ENCODE measurements around the gene EIF4ENIF1.
A peak's percentile ranks its signal among the peaks of the same experiment; 100 is the strongest.

Gene EIF4ENIF1

GRCh38 chr22:31501738-31502137 is 12.1 kb upstream of the EIF4ENIF1 start:
- Histone ChIP-seq H4K20me1 (ENCODE audit: insufficient read depth, low read length) (no peaks in the 10 kb centered on the region), H3K4me2 (ENCODE audit: low read depth, low read length) (no peak overlapping the region), H3F3A (ENCODE audit: insufficient read depth, low read length) (peaks cover 7% of the 10 kb centered on the region; the same call in 1 of the 2 replicates), H3K36me3 (replicated peaks; ENCODE audit: insufficient read depth, low read length) (no peaks in the 10 kb centered on the region), H3K4me3 (ENCODE audit: low read length) (no peak overlapping the region), H3K27me3 (replicated peaks; ENCODE audit: insufficient read depth, low read length) (no peaks in the 10 kb centered on the region), H2AFZ (ENCODE audit: low read length) (no peak overlapping the region), H3K27ac (ENCODE audit: low read length) (no peak overlapping the region), H3K9ac (ENCODE audit: low read length) (no peak overlapping the region), H3K4me1 (ENCODE audit: low read length) (peaks cover 6% of the 10 kb centered on the region), H3K79me2 (ENCODE audit: low read length) (peaks cover 68% of the 10 kb centered on the region), H3K9me2 (replicated peaks; ENCODE audit: insufficient read depth, low read length) (no peaks in the 10 kb centered on the region), H3K9me3 (replicated peaks; ENCODE audit: insufficient read depth, low read length) (no peaks in the 10 kb centered on the region)
- no peak for TF ChIP-seq EZH2 (optimal IDR thresholded peaks at IDR 0.05; ENCODE audit: low read depth, low read length)
- TF ChIP-seq EZH2phosphoT487 (IDR thresholded peaks at IDR 0.05; ENCODE audit: low read length): no peak
- TF ChIP-seq CTCF (IDR thresholded peaks at IDR 0.05; ENCODE audit: low read length): no peak
- no peak for DNase-seq

- Histone ChIP-seq H3K36me3 (replicated peaks; ENCODE audit: insufficient read depth, low read length) (no peaks in the 10 kb centered on the region), H3K4me1 (ENCODE audit: low read length) (peaks cover 15% of the 10 kb centered on the region), H3K27me3 (replicated peaks; ENCODE audit: insufficient read depth, low read length) (no peaks in the 10 kb centered on the region), H2AFZ (ENCODE audit: low read length) (peak overlapping the region; percentile 94), H3K9ac (ENCODE audit: low read length) (peak overlapping the region; percentile 78), H4K20me1 (ENCODE audit: insufficient read depth, low read length) (no peaks in the 10 kb centered on the region), H3K4me3 (ENCODE audit: low read length) (peak overlapping the region; percentile 96), H3K9me3 (replicated peaks; ENCODE audit: insufficient read depth, low read length) (no peaks in the 10 kb centered on the region), H3K4me2 (ENCODE audit: low read depth, low read length) (peak overlapping the region; percentile 79), H3K9me2 (replicated peaks; ENCODE audit: insufficient read depth, low read length) (no peaks in the 10 kb centered on the region), H3K27ac (ENCODE audit: low read length) (peak overlapping the region; percentile 70; the same call in 1 of the 2 replicates), H3F3A (ENCODE audit: insufficient read depth, low read length) (peaks cover 31% of the 10 kb centered on the region), H3K79me2 (ENCODE audit: low read length) (peaks cover 40% of the 10 kb centered on the region)
- TF ChIP-seq EZH2 (optimal IDR thresholded peaks at IDR 0.05; ENCODE audit: low read depth, low read length): no peak
- TF ChIP-seq EZH2phosphoT487 (IDR thresholded peaks at IDR 0.05; ENCODE audit: low read length): no peak
- TF ChIP-seq CTCF (IDR thresholded peaks at IDR 0.05; ENCODE audit: low read length): no peak
- DNase-seq: peak; percentile 24
Observed at GRCh38 chr22:31497148-31497938, 7.7 kb upstream of the EIF4ENIF1 start.

- Histone ChIP-seq H3F3A (ENCODE audit: insufficient read depth, low read length) (peaks cover 31% of the 10 kb centered on the region), H3K79me2 (ENCODE audit: low read length) (peaks cover 37% of the 10 kb centered on the region), H3K9me2 (replicated peaks; ENCODE audit: insufficient read depth, low read length) (no peaks in the 10 kb centered on the region), H2AFZ (ENCODE audit: low read length) (peak overlapping the region; percentile 94), H3K9me3 (replicated peaks; ENCODE audit: insufficient read depth, low read length) (no peaks in the 10 kb centered on the region), H3K36me3 (replicated peaks; ENCODE audit: insufficient read depth, low read length) (no peaks in the 10 kb centered on the region), H4K20me1 (ENCODE audit: insufficient read depth, low read length) (no peaks in the 10 kb centered on the region), H3K27me3 (replicated peaks; ENCODE audit: insufficient read depth, low read length) (no peaks in the 10 kb centered on the region), H3K9ac (ENCODE audit: low read length) (peak overlapping the region; percentile 78), H3K27ac (ENCODE audit: low read length) (peak overlapping the region; percentile 70), H3K4me2 (ENCODE audit: low read depth, low read length) (peak overlapping the region; percentile 79), H3K4me1 (ENCODE audit: low read length) (peaks cover 15% of the 10 kb centered on the region), H3K4me3 (ENCODE audit: low read length) (peak overlapping the region; percentile 96)
- TF ChIP-seq CTCF (IDR thresholded peaks at IDR 0.05; ENCODE audit: low read length) (no peak), EZH2phosphoT487 (IDR thresholded peaks at IDR 0.05; ENCODE audit: low read length) (no peak), EZH2 (optimal IDR thresholded peaks at IDR 0.05; ENCODE audit: low read depth, low read length) (no peak)
- no peak for DNase-seq
Observed at GRCh38 chr22:31496735-31497146, 7.1 kb upstream of the EIF4ENIF1 start.
